Measurements from ENCODE around the gene ANKDD1B.
A peak's percentile ranks its signal among the peaks of the same experiment; 100 is the strongest.
"Not testable (repeated sequence)": the region's sequence is repeated elsewhere in the genome, so short reads cannot be mapped to it uniquely, and the experiment has no call there.

Gene ANKDD1B

GRCh38 chr5:75663579-75664284 lies 52.5 kb downstream of the ANKDD1B start:
- no peak for DNase-seq

GRCh38 chr5:75664979-75665378 lies 53.7 kb downstream of the ANKDD1B start:
- DNase-seq: no peak

GRCh38 chr5:75666801-75667200 lies 55.5 kb downstream of the ANKDD1B start:
- DNase-seq: no peak

DNA sequence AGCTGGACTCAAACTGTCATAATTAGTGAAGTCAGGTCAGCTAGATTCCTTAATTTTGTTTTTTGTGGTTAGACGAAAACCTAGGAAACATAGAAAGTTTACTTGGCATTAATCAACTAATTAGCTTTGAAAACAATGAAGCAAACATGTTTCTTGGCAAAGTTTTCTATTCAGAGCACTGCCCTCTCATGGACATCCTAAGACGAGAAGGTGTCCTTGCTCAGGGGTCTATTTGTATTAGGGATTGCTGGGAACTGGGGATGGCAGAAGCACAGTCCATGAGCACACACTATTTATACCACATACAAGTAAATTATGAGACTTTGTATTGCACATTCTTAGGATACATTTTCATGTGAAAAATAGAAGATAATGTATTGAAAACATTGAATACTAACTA lies 56.3 kb downstream of the ANKDD1B start:
- peak in 1 of 2 experiments; percentile 3 for DNase-seq

DNA sequence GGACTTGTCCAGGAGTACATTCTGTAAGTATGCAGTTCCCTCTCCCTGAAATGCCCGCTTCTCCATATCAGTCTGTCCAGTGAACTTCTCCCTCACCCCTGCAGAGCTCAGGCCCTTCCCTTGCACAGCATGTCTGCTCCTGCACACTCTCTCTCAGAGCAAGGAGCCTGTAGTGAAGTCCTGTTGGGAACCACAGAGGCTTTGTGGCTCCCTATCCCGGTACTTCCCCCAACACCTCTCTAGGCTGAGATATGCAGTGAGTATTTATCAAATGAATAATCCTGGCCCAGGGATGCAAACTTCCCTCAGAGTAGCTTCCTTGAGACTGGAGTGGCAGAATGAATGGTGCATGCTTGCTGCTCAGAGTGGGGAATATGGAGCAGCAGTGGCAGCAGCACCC lies 57.2 kb downstream of the ANKDD1B start:
- peak; percentile 5 to 7 for DNase-seq

GRCh38 chr5:75668977-75669689 lies 57.9 kb downstream of the ANKDD1B start:
- peak; percentile 56 to 61 for DNase-seq

DNA sequence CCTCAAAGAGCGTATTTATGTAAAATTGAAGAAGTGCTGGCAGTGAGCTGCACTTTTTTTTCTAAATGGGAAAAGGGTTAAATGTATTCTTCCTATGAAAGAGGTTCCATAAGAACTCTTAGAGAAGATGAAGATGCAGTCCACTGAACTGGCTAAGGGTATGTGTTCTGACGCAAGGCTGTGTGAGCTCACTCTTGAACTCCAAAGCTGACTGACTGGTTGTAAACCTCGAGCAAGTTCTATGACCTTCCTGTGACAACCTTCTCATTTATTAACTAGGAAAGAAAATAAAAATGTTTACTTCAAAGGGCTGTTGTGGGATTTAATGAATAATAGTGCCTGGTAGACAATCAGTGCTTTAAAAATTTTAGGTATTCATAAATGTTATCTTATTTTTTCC lies 59.3 kb downstream of the ANKDD1B start:
- no peak for DNase-seq

GRCh38 chr5:75671506-75671905 lies 60.3 kb downstream of the ANKDD1B start:
- no peak for DNase-seq

- no peak for DNase-seq
Measured at GRCh38 chr5:75672616-75673015, 61.4 kb downstream of the ANKDD1B start.

- no peak for DNase-seq
Measured at GRCh38 chr5:75675783-75676182, 64.5 kb downstream of the ANKDD1B start.

GRCh38 chr5:75677607-75678006 lies 66.4 kb downstream of the ANKDD1B start:
- DNase-seq: no peak

GRCh38 chr5:75678155-75678554 lies 66.9 kb downstream of the ANKDD1B start:
- DNase-seq: no peak

GRCh38 chr5:75681125-75681830 lies 70.0 kb downstream of the ANKDD1B start:
- DNase-seq: peak; percentile 56 to 60

DNA sequence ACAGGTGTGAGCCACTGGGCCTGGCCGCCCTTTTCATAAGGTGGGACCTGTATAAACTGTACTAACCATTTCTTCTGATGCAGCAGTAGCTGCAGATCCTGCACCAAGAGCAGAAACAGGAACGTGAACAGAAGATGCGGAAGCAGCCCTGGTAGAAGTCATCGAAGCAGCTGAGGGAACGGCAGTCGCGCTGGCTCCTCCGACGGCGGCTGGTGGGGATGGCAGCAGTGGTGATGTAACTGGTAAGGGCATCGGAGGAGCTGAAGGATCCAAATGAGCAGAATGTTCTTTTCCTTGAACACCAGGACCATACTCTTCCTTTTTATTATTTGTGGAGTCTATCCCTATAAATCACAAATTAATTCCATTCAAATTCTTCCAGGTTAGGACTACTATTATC lies 73.9 kb downstream of the ANKDD1B start:
- no peak for DNase-seq

DNA sequence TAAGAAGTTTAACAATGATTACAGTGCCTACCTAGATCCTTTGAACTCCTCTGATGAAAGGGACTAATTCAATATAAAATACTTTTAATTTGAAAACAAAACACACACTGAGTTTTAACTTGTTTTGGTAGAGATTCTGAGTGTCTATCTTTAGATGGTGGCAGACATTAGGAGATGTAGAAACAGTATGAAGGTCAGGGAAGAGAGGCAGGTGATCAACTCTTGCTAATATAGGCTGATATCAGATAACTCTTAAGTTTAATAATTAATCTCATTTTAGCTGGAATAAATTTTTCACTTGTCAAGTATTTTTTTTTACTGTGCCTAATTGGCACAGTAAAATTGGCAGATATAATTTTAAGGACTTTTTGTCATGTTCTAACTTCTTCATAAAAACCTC lies 75.2 kb downstream of the ANKDD1B start:
- no peak for DNase-seq

DNA sequence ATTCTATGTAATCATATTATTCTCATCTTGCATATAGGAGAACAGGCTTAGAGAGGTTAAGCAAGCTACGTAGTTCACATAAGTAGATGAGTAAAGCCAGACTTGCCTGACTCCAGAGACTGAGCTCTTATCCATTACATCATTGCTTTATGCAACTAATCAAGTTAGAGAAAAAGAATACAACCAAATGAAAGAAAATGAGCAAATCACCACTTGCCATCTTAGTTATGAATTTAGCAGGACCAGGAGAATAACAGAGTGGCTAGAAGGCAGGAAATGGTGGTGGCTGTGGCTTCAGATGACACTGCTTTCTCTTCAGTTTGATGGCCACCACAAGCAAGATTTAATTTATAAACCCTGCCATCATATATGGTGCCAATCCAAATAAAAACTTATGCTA lies 79.4 kb downstream of the ANKDD1B start:
- DNase-seq: peak in 1 of 2 experiments; percentile 2

DNA sequence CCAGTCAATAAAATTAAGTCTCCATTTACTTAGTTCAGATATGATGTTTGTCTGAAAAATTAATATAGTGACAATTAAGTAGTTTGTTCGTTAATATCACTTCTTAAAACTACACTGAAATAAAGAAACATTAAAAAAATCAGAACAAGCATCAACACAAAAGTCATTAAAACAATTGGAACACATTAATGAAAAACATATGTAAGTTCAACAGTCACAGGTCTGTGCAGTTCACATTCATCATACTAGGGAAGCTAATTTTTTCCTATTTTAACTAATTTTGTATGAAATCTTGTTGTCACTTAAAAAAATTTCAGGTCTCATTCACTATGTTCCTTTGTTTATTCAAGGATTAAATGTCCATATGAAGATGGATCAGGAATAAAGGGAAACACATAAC lies 83.5 kb downstream of the ANKDD1B start:
- DNase-seq: no peak

GRCh38 chr5:75695472-75696351 lies 84.5 kb downstream of the ANKDD1B start:
- not testable (repeated sequence) for DNase-seq

DNA sequence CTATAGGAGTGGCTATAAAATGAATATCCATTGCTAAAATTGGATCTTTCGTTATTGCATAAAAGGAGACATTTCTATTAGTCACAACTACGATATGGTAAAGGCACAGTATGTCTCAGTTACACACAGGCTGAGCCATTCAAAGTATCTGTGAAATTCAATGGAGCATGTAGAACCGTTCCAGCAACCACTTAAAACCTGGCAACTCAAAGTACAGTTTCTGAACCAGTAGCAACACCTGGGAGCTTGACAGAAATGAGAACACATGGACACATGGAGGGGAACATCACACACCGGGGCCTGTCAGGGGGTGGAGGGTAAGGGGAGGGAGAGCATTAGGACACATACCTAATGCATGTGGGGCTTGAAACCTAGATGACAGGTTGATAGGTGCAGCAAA lies 90.6 kb downstream of the ANKDD1B start:
- DNase-seq: no peak

DNA sequence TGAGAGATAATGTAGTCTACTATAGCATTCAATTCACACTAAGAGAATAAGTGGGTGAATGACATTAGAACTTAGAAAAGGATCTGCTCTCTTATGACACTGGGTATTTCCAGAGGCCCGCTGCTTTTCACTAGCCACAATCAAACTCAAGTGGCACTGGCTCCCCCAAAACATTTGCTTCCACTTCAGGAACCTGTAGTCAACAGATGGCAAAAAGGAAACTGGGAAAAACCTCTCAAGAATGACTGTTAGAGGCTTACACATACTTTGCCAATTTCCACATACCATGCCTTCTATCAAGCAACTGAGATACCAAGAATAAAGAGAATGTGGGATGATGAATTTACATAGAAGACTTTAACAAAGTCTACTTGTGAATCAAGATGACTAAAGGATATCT lies 94.8 kb downstream of the ANKDD1B start:
- DNase-seq: no peak

DNA sequence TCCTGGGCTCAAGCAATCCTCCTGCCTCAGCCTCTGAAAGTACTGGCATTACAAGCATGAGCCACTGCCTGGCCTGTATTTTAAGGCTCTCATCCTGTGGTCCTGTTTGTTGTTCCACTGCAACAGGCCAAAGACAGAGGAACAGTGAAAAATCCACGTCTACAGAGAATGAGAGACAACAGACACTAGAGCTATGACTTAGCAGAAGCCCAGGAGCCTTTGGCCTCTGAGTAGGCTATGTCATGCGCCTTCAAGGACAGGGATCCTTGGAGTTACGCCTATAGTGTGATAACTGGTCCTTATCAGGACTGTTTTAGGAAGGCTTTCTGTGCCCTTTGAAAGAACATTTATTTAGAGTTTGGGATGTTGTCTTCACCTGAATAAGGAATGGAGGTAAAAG lies 95.5 kb downstream of the ANKDD1B start:
- no peak for DNase-seq

- no peak for DNase-seq
Measured at GRCh38 chr5:75707911-75708509, 96.8 kb downstream of the ANKDD1B start.

Data from Kasumi-1 (cell line).